GM18858 (cell line): ENCODE measurements around the gene SLC39A11.
"Not testable (repeated sequence)": the region's sequence is repeated elsewhere in the genome, so short reads cannot be mapped to it uniquely, and the experiment has no call there.

Experiments
- ATAC-seq: cut with Tn5 transposase; IDR thresholded peaks from one replicate; pipeline ENCODE4 v1.9.1; 2021; ENCODE audit not compliant: unreplicated experiment

SLC39A11 gene

DNA sequence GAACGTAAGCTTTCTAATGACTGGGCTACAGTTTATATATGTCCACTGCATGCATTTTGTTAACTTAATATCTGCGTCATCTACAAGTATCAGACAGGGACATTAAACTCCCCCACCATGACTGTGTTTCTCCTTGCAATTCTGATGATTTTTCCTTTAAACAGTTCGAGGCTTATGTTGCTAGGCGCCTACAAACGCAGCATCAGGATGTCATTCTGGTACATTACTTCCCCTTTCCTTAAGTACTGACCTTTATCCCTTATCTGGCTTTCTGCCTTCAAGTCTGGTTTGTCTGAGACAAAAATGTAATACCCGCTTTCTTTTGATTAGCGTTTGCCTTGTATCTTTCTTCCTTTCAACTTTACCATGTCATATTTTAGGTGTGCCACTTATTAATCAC is 362.4 kb downstream of the SLC39A11 start:
- ATAC-seq, result no peak

DNA sequence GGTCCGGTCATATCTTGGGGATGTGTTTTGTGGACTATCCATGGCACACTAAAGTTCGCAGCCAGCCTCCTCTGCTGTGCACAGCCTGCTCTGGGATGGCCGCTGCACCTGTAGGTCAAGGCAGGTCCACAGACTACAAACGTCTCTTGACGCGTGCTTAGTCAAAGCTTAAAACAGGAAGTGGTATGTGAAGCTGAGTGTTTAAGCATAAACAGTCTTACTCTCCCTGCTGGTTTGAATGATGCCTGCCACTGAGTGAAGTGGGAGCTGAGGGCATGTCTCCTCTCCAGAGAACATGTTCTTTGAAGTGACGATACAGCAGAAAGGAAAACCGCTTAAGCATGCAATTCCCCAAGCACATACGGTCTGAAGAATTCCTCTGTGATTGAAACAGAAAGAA is 365.6 kb downstream of the SLC39A11 start:
- ATAC-seq, result peak; percentile 96

DNA sequence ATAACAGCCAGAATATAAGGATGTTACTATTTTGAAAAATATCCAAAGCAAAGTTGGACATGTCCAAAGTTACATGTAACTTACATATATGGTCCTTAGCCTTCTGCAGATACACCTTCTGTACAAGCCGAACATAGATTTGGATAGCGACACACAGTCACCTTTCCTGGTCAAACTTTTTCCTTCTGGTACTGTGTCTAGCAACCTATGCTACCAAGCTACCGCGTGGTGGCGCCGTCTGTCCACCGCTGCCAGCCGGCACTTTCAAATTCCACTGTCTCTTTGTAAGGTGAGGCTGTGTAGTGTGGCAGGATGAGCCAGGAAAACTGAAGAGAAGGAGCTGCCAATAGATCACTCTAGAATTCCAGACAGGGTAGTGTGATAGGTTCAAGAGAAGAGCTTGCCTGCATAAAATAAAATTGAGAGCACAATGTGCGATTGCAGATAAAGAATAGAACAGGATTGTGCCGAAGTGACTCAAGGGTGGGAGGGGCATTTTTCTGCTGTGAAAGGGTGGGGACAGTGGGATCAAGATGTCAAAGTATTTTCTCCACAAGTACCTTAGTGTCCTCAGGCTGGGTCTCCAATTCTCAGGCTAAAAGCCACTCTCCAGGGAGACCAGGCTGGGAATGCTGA is 366.9 kb downstream of the SLC39A11 start:
- ATAC-seq, result no peak

DNA sequence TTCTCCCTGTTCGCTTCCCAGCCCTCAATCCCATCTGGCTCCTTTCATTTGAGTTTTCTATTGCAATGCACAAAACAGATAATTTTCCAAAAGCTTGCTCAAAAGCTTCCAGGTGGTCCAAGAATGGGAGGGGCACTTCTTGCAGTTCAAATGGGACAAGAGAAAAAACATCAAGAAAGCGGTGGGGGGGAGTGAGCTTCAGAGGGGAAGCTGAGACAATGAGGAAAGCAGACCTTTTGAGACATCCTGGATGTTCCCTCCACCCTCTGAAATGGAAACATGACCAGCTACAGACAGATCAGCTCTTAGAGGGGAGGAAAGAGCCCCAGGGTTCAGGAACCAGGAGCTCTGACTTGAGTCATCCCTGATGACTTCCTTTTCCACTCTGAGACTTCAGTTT is 368.2 kb downstream of the SLC39A11 start:
- ATAC-seq, result no peak

DNA sequence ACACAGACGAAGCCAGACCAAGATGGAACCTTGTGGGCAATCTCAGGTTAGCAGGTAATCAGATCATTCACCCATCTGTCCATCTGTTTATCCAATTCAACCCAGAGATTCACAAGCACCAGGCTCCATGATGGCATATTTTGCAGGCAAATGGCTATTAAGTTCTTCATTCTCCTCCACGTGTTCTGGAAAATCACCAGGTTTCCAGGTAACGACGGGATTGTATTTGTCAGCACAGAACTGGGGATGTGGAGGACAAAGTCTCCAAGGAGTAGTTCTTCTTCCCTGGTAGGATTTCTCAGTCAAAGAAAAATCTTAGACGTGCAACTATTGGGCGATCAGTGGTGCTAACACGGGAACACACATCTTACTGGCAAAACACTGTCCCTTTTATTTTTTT is 368.8 kb downstream of the SLC39A11 start:
- ATAC-seq, result no peak

DNA sequence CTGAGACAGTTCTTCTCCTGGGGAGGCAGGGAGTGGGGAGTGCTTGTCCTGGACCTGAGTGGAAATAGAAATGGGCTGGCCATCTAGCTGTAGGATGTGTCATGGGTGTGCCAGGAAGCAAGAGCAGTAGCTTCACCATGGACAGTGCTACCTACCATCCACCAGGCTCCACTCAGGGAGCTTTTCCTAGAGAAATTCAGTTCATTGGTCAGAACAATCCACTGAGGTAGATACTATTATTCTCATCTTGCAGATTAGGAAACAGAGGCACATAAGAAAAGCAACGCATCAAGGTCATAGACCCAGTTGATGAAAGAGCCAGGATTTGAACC is 372.0 kb downstream of the SLC39A11 start:
- no peak for ATAC-seq

DNA sequence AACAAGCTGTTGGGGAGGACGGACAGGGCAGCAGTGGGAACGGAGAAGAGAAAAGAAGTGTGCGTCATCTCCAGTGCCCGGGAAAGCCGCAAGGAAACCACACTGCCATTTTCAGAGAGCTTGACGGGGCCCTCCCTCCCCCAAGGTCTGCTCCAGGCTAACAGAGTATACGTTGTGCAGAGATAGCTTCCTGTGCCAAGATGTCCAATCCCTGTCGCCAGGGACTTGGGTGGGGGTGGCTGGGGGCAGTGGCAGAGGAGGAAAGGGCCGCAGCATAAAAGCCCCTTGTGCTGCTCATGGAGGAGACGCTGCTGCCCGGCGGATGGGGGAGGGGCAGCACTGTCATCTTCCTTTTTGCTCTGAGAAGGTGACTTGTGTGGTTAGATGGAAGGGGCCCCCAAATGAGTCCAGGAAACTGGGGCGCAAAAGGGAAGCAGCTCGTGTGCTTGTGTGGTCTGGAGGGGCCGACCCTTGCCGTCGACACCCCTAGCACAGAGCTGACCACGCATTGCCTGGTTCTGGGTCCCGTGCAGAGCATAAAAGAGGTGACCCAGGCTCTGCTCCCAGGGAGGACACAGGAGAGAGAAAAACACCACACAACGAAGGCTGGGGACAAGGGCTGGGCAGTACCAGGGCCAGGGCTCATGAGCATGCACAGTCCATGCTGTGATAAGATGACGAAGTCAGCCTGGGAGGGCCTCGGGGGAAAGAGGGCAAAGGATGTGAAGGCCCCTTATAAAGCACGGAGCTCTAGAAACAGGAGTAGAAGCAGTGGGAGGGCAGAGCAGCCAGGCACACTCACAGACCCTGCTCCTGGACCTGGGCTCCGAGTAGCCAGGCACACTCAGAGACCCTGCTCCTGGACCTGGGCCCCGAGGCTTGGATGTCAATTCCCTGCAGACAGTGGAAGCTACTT is 372.7 kb downstream of the SLC39A11 start:
- ATAC-seq, result no peak

DNA sequence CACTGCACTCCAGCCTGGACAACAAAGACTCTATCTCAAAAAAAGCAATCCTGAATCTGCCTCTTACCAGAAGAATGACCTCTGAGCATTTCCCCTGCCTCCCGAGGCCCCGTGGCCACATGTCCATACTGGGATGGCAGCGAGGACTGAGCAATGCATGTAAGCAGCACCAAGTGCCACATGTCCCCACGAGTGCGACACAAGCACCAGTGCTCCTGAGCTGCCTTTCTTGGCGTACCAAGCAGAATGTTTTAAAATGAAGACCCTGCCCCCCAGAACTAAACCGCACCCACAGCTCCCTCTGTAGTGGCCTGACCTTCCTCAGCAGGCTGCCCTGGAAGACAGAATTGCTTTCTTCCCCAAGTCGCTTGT is 373.3 kb downstream of the SLC39A11 start:
- ATAC-seq, result no peak

DNA sequence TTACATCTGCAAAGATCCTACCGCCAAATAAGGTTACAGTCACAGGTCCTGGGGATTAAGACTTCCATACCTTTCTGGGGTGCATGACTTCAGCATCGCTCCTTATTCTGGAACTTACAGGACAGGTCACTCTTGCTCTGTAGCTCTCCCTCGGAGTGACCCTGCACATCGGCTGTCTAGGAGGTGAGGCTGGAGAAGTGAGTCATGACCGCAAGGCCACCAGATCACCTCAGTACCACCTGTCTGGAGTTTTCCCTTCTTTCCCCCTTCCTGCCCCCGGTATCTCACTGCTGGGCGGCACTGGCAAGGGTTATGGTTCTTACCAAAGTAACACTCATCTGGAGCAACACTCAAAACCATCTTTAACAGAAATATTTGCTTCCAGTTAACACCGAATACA is 374.8 kb downstream of the SLC39A11 start:
- no peak for ATAC-seq

DNA sequence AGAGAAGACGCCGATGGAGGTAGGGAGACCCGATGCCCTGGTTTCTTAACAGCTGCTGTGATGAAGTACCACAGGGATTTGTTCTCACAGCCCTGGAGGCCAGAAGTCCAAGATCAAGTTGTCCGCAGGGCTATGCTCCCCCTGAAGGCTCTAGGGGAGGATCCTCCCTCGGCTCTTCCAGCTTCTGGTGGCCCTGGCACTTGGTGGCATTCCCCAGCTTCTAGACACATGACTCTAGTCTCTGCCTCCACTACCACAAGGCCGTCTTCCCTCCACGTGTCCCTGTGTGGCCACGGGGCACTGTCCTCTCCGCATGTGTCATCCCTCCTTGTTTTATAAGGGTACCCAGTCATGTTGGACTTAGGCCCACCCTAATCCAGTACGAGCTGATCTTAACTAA is 375.2 kb downstream of the SLC39A11 start:
- ATAC-seq, result no peak

DNA sequence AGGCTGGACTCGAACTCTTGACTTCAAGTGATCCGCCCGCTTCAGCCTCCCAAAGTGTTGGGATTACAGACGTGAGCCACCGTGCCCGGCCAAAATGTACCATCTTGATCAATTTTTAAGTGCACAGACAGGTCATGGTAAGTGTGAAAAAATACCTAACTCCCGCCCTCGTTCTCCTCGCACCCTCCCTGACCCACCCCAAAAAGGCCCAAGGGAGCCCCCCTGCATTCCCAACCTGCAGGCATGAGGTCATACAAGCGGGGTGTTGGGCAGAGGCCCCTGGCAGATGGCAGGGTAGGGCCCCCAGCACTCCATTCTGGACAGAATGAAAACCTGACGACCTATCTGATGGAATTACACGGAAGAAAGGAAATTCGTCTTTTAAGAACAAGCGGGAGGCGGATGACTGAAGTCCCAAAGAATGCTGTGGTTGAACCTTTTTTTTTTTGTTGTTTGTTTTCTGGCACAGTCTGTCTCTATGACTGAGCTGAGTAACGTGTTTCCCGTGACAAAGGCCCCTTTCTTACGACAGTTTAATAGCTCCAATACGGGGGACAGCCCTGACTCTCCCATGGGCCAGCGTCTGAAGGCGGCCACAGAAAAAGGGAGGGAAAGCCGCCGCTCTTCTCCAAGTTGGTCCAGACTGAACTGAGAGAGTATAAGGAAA is 376.4 kb downstream of the SLC39A11 start:
- ATAC-seq, result no peak

DNA sequence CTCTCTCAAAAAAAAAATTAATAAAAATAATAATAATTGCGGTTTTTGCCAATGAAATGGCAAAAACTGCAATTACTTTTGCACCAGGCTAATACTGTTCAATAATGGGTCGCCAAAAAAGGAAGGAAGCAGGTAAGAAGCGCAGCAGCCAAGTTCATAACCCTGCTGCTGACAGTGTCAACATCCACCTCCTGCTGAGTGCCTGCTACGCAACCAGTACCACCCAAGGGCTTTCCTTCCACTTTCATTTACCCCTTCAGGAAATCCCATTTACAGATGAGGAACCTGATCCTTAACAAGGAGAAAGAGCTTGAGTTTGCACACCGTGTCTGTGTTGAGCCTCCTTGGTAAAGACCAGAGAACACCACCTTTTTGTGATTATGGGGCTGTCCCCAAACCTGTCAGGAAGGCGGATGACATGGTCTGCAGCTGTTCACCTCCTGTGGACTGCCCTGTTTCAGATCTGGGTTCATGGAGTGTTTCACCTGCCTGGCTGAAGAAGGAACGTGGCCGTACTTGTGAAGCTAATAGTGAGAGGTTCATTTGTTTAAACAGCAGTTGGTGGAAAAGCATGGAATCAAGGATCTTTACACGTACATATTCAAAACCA is 378.0 kb downstream of the SLC39A11 start:
- ATAC-seq, result no peak

DNA sequence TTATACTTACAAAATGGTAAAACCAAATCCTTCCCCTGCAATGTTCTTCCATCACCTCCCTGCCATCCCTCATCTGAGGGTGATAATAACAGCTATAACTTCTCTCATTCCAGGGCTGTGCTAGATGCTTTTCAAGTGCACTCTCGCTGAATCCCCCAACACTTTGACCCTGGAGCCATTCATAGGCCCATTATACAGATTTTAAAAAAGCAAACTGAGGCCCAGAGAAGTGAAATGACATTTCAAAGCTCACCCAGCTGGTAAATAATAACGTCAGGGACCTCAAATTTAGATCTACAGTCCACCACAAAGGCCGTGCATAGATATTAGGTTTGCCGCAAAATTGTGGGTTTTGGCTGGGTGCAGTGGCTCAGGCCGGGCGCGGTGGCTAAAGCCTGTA is 378.8 kb downstream of the SLC39A11 start:
- no peak for ATAC-seq

DNA sequence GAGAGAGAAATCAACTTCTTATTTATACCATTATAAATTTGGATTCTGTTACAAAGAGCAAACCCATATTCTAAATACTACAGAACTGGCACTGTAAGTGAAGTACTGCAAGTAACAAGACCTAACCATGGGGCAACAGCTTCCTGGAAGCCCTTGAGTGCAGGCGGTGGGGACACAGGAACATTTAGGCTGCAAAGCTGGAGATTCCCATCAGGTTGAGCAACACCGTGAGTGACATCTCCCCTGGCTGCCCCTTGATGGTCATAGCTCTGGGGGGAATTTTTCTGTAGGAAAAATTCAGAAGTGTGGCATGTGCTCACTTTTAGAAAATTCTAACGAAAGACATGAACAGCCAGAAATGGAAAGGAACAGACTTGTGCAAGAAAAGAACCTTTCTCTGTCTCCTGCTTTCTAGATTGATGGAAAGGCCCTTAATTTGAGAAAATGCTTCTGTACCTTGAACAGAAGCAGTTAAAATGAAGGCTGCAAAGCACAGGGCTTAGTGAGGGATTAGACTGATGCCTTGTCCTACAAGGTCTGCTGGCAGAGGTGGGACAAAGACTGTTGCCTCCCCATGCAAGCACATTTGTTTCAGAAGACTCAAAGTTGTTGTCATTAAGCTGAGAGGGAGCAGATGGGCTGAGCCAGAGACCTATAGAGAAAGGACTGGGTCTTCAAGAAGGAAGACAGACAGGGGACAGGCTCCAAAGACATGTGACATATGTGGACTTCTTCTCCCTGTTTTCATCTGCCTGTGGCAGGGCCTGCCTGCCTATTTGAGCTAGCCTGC is 380.8 kb downstream of the SLC39A11 start:
- ATAC-seq, result no peak

DNA sequence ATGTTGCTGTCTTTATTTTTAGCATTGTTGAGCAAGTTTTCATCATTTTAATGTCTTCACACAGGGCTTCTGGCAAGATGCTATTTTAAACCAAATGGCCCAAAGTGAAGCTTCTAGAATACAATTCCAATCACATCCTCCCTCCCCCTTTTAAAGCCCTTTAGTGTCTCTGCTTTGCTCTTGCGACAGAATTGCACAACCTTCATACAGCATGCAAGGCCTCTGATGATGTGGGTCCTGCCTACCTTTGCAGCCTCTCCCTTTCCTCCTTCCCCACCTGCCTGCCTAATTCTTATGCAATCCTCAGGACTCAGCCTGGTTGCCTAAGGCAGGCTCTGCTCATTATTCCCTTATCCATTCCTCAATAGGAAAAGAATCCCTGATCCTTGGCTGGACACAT is 381.7 kb downstream of the SLC39A11 start:
- no peak for ATAC-seq

DNA sequence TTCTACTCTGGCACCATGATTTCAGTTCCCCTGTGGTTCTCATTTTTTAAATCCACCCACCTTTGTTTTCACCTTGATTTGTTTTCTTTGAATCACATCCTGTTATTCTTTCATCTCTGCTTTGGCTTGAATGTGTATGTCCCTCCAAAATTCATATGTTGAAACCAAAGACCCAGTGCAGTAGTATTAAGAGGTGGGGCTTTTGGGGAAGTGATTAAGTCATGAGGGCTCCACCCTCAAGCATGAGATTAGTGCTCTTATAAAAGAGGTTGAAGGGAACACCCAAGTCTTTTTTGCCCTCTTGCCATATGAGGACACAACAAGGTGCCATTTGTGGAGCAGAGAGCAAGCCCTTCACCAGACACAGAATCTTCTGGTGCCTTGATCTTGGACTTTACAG is 382.3 kb downstream of the SLC39A11 start:
- ATAC-seq, result no peak

DNA sequence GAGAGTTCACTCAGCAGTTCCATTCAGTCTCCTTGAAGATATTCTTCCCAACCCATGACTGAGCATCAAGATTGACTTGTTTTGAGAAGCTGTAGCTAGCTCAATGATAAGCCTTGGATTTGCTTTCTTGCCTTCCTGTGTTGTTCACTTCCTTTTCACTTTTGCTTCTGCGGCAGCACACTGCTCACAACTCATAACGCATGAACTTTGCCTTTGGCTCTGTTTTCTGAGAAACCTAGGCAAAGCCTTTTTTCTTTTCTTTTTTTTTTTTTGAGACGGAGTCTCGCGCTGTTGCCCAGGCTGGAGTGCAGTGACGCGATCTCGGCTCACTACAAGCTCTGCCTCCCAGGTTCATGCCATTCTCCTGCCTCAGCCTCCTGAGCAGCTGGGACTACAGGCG is 383.8 kb downstream of the SLC39A11 start:
- not testable (repeated sequence) for ATAC-seq

DNA sequence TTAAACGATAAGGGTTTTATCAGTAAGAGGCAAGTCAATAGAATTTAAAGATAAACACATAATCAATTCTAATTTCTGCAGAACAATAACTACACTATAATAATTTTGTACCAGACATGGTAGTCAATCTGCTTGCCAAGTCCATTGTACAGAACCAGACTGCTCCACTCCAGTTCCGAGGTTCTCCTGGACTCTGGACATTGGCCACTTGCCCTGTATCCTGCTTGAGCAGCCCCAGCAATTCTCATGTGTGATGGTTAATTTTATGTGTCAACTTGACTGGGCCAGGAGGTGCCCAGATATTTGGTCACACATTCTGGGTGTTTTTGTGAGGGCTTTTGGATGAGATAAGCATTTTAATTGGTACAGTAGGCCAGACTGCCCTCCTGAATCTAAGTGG is 384.6 kb downstream of the SLC39A11 start:
- ATAC-seq, result no peak

DNA sequence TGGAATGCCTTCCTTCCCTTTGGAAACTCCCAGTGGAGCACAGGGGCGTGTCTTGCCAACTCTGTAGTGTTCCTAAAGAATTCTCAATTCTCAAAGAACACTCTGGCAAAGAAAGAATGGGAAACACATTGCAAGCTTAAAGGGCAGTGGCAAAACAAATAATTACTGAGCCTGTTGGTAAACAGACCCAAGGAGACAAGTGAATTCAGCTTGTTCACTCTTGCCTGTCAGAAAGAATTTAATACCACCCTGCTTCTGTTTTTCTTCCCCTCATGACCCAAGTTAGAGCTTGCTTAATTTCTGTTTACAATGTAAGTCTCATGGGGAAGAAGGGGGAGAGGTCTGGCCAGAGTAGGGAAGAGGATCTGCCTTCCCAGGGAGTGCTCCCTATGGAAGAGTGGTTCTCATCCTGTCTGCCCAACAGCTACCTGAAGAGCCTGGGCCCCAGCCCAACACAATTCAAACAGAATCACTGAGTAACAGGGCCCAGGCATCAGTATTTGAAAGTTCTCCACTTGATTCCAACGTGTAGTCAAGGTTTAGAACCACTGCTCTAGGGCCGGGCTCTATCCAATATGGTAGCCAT is 386.0 kb downstream of the SLC39A11 start:
- ATAC-seq, result no peak

DNA sequence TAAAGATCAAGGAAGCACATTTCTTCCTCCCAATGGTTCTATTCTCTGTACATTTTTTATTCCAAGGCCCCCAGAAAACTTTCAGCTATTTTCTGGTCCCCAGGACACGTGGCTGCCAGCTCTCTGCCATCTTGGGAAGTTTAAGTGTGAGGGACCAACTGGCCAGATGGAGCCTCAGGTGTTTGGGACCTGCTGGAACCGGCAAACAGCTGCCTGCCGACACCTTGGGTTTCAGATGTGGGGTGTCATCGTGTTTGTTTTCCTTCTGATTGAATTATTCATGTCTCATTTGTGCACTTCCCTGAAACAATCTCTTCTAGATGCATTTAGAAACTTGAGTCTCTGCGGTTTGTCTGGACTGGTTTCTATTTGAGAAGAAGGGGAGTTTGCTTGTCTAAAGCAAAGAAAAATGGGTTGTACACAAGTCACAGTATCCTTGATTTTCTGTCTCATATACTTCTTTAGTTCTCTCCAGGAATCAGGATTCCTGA is 386.5 kb downstream of the SLC39A11 start:
- peak; percentile 71 for ATAC-seq
